Choroid plexus epithelial cell (primary cell): ENCODE data around the gene ABCG8.

Experiments
- DNase-seq: peaks from one replicate; pipeline ENCODE4 v3.0.0-alpha.2; 2010; ENCODE audit warnings: low read depth
- H3K4me3 ChIP-seq: 2 replicates; pipeline ENCODE4 v1.5.1; 2011; ENCODE audit warnings: low read depth, mild to moderate bottlenecking, control low read depth, low read length, moderate library complexity
- CTCF ChIP-seq: conservative IDR thresholded peaks from 2 replicates; pipeline ENCODE4 v1.5.1; 2011; ENCODE audit warnings: low read depth, mild to moderate bottlenecking, control low read depth, inconsistent platforms, low read length, moderate library complexity

The ABCG8 gene

GRCh38 chr2:43812006-43812405 is 26.8 kb upstream of the ABCG8 start:
- TF ChIP-seq CTCF, result no peak
- no peak overlapping the region for H3K4me3 ChIP-seq
- no peak for DNase-seq

- H3K4me3 ChIP-seq, result no peak overlapping the region
- no peak for DNase-seq
- no peak for TF ChIP-seq CTCF
These were observed 25.8 kb upstream of the ABCG8 start for GRCh38 chr2:43812947-43813346.

GRCh38 chr2:43814711-43815110 is 24.1 kb upstream of the ABCG8 start:
- no peak for DNase-seq
- no peak overlapping the region for H3K4me3 ChIP-seq
- no peak for TF ChIP-seq CTCF

GRCh38 chr2:43818761-43819160 is 20.0 kb upstream of the ABCG8 start:
- H3K4me3 ChIP-seq, result no peak overlapping the region
- TF ChIP-seq CTCF, result no peak
- DNase-seq, result peak; percentile 75

- H3K4me3 ChIP-seq, result no peak overlapping the region
- no peak for DNase-seq
- TF ChIP-seq CTCF, result no peak
These were observed 19.1 kb upstream of the ABCG8 start for GRCh38 chr2:43819491-43820163.

- H3K4me3 ChIP-seq, result no peak overlapping the region
- no peak for DNase-seq
- TF ChIP-seq CTCF, result no peak
These were observed 15.9 kb upstream of the ABCG8 start for GRCh38 chr2:43822839-43823238.

GRCh38 chr2:43823751-43824150 is 15.0 kb upstream of the ABCG8 start:
- TF ChIP-seq CTCF, result no peak
- H3K4me3 ChIP-seq, result no peak overlapping the region
- no peak for DNase-seq
